OCI-LY1 (cell line): ENCODE measurements around the gene STX2.

Experiments
- H2AFZ ChIP-seq: fragments of 200-600 bp; sonication (generic), shearing (Covaris generic); 2 replicates; pipeline ENCODE4 v1.6.0; 2014; ENCODE audit warnings: antibody characterized with exemption, mild to moderate bottlenecking, low read length
- H3F3A ChIP-seq: fragments of 200-600 bp; sonication (generic), shearing (Covaris generic); 2 replicates; pipeline ENCODE4 v1.6.0; 2014; ENCODE audit warnings: mild to moderate bottlenecking, antibody characterized with exemption, low read length, moderate library complexity; ENCODE audit not compliant: insufficient read depth
- H3K27ac ChIP-seq: fragments of 200-600 bp; sonication (generic); 2 replicates; pipeline ENCODE4 v1.5.1; 2014; ENCODE audit warnings: low read length, mixed run types, mild to moderate bottlenecking, low read depth; ENCODE audit not compliant: poor library complexity, severe bottlenecking
- H3K27me3 ChIP-seq: fragments of 200-600 bp; sonication (generic); 2 replicates; pipeline ENCODE4 v1.6.0; 2014; ENCODE audit warnings: antibody characterized with exemption, mild to moderate bottlenecking, low read length, moderate library complexity; ENCODE audit not compliant: insufficient read depth
- H3K36me3 ChIP-seq: fragments of 200-600 bp; sonication (generic); 2 replicates; pipeline ENCODE4 v1.6.1; 2014; ENCODE audit warnings: mild to moderate bottlenecking, antibody characterized with exemption, low read length, moderate library complexity, mixed read lengths; ENCODE audit not compliant: insufficient read depth
- H3K4me1 ChIP-seq: fragments of 200-600 bp; sonication (generic); 2 replicates; pipeline ENCODE4 v1.5.1; 2014; ENCODE audit warnings: mild to moderate bottlenecking, low read length, moderate library complexity; ENCODE audit not compliant: insufficient read depth, severe bottlenecking
- H3K4me2 ChIP-seq: fragments of 200-600 bp; sonication (generic), shearing (Covaris generic); 2 replicates; pipeline ENCODE4 v1.6.1; 2014; ENCODE audit warnings: low read length
- H3K4me3 ChIP-seq: fragments of 200-600 bp; sonication (generic); 2 replicates; pipeline ENCODE4 v1.5.1; 2014; ENCODE audit warnings: low read length, low read depth, mild to moderate bottlenecking, mixed read lengths; ENCODE audit not compliant: poor library complexity, severe bottlenecking
- H3K79me2 ChIP-seq: fragments of 200-600 bp; shearing (Covaris generic); 2 replicates; pipeline ENCODE4 v1.6.1; 2016; ENCODE audit warnings: mixed run types, low read length, mixed read lengths; ENCODE audit not compliant: insufficient read depth
- H3K9ac ChIP-seq: fragments of 200-600 bp; sonication (generic), shearing (Covaris generic); 2 replicates; pipeline ENCODE4 v1.6.1; 2014; ENCODE audit warnings: mild to moderate bottlenecking, low read length, mixed read lengths
- H3K9me2 ChIP-seq: fragments of 200-600 bp; sonication (generic), shearing (Covaris generic); 2 replicates; pipeline ENCODE4 v1.6.1; 2014; ENCODE audit warnings: low read depth, mild to moderate bottlenecking, low read length, mixed read lengths
- H3K9me3 ChIP-seq: fragments of 200-600 bp; shearing (Covaris generic); 2 replicates; pipeline ENCODE4 v1.6.1; 2014; ENCODE audit warnings: low read length, mixed read lengths
- H4K20me1 ChIP-seq: fragments of 200-600 bp; sonication (generic), shearing (Covaris generic); 2 replicates; pipeline ENCODE4 v1.6.0; 2016; ENCODE audit warnings: mild to moderate bottlenecking, low read length; ENCODE audit not compliant: insufficient read depth
- EZH2 ChIP-seq: fragments of 200-600 bp; sonication (generic), shearing (Covaris generic); IDR thresholded peaks from 2 replicates; pipeline ENCODE4 v1.8.0; 2017; ENCODE audit warnings: borderline replicate concordance, mixed run types, mild to moderate bottlenecking, antibody characterized with exemption, low read length, moderate library complexity, mixed read lengths
- TF ChIP-seq, protein P1 (sequence below): fragments of 200-600 bp; sonication (generic), shearing (Covaris generic); IDR thresholded peaks from 2 replicates; pipeline ENCODE4 v1.5.1; 2017; ENCODE audit warnings: mild to moderate bottlenecking, antibody characterized with exemption, low read length, moderate library complexity, mixed read lengths

STX2 gene

DNA sequence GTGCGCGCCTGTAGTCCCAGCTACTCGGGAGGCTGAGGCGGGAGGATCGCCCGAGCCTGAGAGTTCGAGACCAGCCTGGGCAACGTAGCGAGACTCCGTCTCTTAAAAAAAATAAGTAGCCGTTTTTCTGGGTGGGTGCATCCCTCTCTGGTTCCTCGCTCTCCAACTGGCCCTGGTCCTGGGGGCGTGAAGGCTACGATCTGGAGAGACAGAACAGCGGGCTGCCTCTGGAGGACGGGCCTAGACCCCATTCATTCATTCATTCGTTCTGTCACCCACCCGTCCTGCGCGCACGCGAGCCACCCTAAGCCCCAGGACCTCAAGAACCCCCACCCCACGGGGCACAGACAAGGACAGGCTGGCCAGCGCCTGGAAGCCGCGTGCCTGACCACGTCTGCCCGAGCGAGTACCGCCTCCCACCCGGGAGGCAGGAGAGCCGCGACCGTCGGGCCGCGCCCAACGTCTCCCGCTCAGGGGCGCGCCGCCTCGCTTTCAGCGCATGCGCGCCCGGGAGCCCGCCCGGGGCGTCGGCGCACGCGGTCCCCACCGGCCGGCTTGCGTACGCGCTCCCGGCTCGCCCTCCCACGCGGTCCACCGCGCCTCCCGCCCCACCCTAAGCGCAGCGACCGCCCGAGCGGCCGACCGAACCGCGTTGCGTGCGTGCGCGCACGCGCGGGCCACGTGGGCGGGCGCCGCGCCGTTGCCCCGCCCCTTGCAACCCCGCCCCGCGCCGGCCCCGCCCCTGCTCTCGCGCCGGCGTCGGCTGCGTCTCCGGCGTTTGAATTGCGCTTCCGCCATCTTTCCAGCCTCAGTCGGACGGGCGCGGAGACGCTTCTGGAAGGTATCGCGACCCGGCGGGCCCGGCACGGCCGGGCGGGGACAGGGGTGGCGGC is 32.5 kb upstream of the STX2 start, which contains the start of gene RAN:
RAN (plus strand) TSS at position 781 of the 893 bp plus-strand sequence. CDS start 528 bp downstream, outside the sequence.
- H3K4me1 ChIP-seq = peaks cover 53% of the 10 kb centered on the region
- H3K36me3 ChIP-seq = peaks cover 42% of the 10 kb centered on the region
- H3K4me3 ChIP-seq = peak within 1 kb of the TSS; percentile 77
- peaks cover 12% of the 10 kb centered on the region for H3K79me2 ChIP-seq
- H3K9ac ChIP-seq = peak within 1 kb of the TSS; percentile 94
- peak within 1 kb of the TSS; percentile 92 for H3K4me2 ChIP-seq
- H4K20me1 ChIP-seq = peaks cover 5% of the 10 kb centered on the region; the same call in 1 of the 2 replicates
- H3K27me3 ChIP-seq = no peaks in the 10 kb centered on the region
- peaks cover 16% of the 10 kb centered on the region for H3F3A ChIP-seq
- H3K27ac ChIP-seq = peak within 1 kb of the TSS; percentile 90
- no peak within 1 kb of the TSS for H2AFZ ChIP-seq
- no peaks in the 10 kb centered on the region for H3K9me3 ChIP-seq
- TF ChIP-seq, protein P1, sequence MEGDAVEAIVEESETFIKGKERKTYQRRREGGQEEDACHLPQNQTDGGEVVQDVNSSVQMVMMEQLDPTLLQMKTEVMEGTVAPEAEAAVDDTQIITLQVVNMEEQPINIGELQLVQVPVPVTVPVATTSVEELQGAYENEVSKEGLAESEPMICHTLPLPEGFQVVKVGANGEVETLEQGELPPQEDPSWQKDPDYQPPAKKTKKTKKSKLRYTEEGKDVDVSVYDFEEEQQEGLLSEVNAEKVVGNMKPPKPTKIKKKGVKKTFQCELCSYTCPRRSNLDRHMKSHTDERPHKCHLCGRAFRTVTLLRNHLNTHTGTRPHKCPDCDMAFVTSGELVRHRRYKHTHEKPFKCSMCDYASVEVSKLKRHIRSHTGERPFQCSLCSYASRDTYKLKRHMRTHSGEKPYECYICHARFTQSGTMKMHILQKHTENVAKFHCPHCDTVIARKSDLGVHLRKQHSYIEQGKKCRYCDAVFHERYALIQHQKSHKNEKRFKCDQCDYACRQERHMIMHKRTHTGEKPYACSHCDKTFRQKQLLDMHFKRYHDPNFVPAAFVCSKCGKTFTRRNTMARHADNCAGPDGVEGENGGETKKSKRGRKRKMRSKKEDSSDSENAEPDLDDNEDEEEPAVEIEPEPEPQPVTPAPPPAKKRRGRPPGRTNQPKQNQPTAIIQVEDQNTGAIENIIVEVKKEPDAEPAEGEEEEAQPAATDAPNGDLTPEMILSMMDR = no peak
- TF ChIP-seq EZH2 = no peak
- H3K9me2 ChIP-seq = no peaks in the 10 kb centered on the region

DNA sequence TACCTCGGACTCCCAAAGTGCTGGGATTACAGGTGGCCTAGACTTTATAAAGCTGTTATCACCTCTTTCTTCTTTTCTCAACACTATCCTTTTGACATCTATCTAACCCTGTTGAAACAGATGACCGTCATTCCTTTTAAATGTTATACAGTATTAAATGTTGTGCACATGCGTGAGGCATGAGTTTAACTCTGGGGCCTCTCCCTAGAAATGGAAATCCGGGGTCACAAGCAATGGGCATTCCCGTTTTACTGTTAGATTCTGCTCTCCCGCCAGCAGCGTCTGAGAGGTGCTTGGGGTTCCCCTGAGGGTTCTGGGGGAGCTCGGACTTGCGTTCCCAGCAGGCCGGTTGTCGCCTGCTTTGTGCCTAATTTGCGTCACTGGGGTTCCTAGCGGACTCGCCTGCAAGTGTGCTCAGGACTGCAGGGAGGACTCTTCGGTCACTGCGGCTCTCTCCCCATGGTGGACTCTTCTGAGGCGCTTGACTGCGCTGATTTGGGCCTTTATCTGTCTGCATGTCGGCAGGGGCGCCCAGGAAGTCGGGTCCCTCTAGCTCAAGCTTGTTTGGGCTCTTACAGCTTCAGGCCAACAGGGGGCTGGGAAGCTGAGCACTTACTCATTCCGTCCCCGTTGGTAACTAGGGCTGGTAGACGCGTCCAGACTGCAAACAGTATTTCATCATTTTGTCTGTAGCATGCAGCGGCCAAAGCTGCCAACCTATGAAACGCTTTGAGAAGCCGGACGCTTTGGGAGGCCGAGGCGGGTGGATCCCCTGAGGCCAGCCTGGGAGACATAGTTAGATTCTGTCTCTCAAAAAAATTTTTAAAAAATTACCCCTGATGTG is 31.6 kb upstream of the STX2 start:
- Histone ChIP-seq H3K27ac (peak overlapping the region; percentile 90), H3K4me1 (peaks cover 44% of the 10 kb centered on the region)

DNA sequence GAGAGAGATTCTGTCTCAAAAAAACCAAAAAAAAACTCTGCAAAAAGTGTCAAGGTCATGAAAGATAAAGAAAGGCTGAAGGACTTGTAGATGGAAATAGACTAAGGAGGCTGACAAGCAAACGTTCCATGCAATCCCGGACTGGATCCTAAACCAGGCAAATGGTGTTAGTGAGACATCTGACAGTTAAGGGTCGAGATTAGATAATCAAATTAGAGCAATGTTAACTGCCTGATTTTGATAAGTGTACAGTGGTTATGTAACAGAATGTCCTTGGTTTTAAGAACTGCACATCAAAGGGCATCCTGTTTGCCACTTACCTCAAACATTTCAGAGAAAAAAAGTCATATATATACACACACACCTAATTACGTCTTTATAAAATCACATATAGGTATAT is 29.4 kb upstream of the STX2 start:
- H3K27me3 ChIP-seq = no peaks in the 10 kb centered on the region
- no peak overlapping the region for H3K27ac ChIP-seq
- TF ChIP-seq, protein P1 = no peak
- no peak for TF ChIP-seq EZH2
- no peaks in the 10 kb centered on the region for H3K9me2 ChIP-seq
- H3K4me3 ChIP-seq = no peak overlapping the region
- H3K4me2 ChIP-seq = no peak overlapping the region
- H3K36me3 ChIP-seq = peaks cover 11% of the 10 kb centered on the region
- no peaks in the 10 kb centered on the region for H4K20me1 ChIP-seq
- no peaks in the 10 kb centered on the region for H3K9me3 ChIP-seq
- peaks cover 24% of the 10 kb centered on the region for H3K4me1 ChIP-seq
- peaks cover under 1% of the 10 kb centered on the region; the same call in 1 of the 2 replicates for H3F3A ChIP-seq
- H2AFZ ChIP-seq = no peak overlapping the region
- H3K9ac ChIP-seq = no peak overlapping the region
- peaks cover 9% of the 10 kb centered on the region for H3K79me2 ChIP-seq

More for the DNA sequence above, 31.6 kb upstream of the STX2 start:
- Histone ChIP-seq H3K4me2 (peak overlapping the region; percentile 78), H3K9me2 (no peaks in the 10 kb centered on the region), H3K27me3 (no peaks in the 10 kb centered on the region), H4K20me1 (peaks cover 5% of the 10 kb centered on the region; the same call in 1 of the 2 replicates), H3K79me2 (peaks cover 12% of the 10 kb centered on the region), H3K9me3 (no peaks in the 10 kb centered on the region), H3K4me3 (peak overlapping the region; percentile 72), H3K36me3 (peaks cover 34% of the 10 kb centered on the region), H3K9ac (peak overlapping the region; percentile 94), H3F3A (peaks cover 12% of the 10 kb centered on the region), H2AFZ (peak overlapping the region; percentile 7; the same call in 1 of the 2 replicates)
- TF ChIP-seq, protein P1 = peak; percentile 64
- no peak for TF ChIP-seq EZH2
